Keratinocyte (primary cell): Measurements from ENCODE around the gene SLC6A2.

Source experiments
- EZH2 ChIP-seq: IDR thresholded peaks from one replicate; pipeline ENCODE4 v1.6.1; 2012; ENCODE audit warnings: inconsistent platforms, mild to moderate bottlenecking, low read length, moderate library complexity
- TF ChIP-seq, protein P1 (sequence below), 3 experiments: IDR thresholded peaks in 1 of 3; conservative IDR thresholded peaks in 1 of 3; optimal IDR thresholded peaks in 1 of 3; 2 replicates in 2 of 3; 3 replicates in 1 of 3; pipeline versions ENCODE3 to v1.5.1; 2011; ENCODE audit warnings: low read length in 3 of 3, mild to moderate bottlenecking in 3 of 3, moderate library complexity in 2 of 3, control low read depth in 1 of 3, inconsistent platforms in 1 of 3; ENCODE audit not compliant: insufficient read depth in 2 of 3; ENCODE audit errors: extremely low read depth in 1 of 3

- TF ChIP-seq, protein P1, sequence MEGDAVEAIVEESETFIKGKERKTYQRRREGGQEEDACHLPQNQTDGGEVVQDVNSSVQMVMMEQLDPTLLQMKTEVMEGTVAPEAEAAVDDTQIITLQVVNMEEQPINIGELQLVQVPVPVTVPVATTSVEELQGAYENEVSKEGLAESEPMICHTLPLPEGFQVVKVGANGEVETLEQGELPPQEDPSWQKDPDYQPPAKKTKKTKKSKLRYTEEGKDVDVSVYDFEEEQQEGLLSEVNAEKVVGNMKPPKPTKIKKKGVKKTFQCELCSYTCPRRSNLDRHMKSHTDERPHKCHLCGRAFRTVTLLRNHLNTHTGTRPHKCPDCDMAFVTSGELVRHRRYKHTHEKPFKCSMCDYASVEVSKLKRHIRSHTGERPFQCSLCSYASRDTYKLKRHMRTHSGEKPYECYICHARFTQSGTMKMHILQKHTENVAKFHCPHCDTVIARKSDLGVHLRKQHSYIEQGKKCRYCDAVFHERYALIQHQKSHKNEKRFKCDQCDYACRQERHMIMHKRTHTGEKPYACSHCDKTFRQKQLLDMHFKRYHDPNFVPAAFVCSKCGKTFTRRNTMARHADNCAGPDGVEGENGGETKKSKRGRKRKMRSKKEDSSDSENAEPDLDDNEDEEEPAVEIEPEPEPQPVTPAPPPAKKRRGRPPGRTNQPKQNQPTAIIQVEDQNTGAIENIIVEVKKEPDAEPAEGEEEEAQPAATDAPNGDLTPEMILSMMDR (optimal IDR thresholded peaks at IDR 0.05 in 1 of 3, IDR thresholded peaks at IDR 0.05 in 1 of 3, conservative IDR thresholded peaks at IDR 0.05 in 1 of 3; ENCODE audit: extremely low read depth in 1 of 3, insufficient read depth in 2 of 3, low read length in 3 of 3) = no peak
- no peak for TF ChIP-seq EZH2
These were observed 9.1 kb downstream of the SLC6A2 start for GRCh38 chr16:55664786-55665407.
